GM12878 (cell line): Measurements from ENCODE around the gene MEIS1. TPM values are rescaled to one million over a fixed set of nuclear protein-coding genes. Genes with fewer than 3 reads are reported as not detected.

Experiments
- ATAC-seq: fragments of 200-7000 bp; cut with Tn5 transposase; 3 replicates; pipeline ENCODE4 v1.9.1; 2020; ENCODE audit warnings: mild to moderate bottlenecking, moderate library complexity
- BruUV-seq: library from RNA; stranded (reverse); fragments of 400-500 nt; replicated peaks from 2 replicates; lab custom pipeline; 2021; lab: Mats Ljungman, UMichigan
- CTCF ChIA-PET: fragments of 300-600 bp; sonication (Branson Sonifier 250); formaldehyde crosslinking; extraction: SDS; loops from one replicate; lab custom pipeline; 2021; ENCODE audit warnings: inconsistent platforms; lab: Yijun Ruan, JAX
- POLR2A ChIA-PET: fragments of 350-600 bp; formaldehyde crosslinking; extraction: SDS; loops from one replicate; lab custom pipeline; 2021; ENCODE audit warnings: inconsistent platforms; lab: Charles Lee
- RAD21 ChIA-PET: fragments of 300-600 bp; sonication (Branson Sonifier 250); formaldehyde crosslinking; loops from one replicate; lab custom pipeline; 2023; ENCODE audit warnings: antibody characterized with exemption; ENCODE audit not compliant: unreplicated experiment; lab: Charles Lee
- SMC1A ChIA-PET: fragments of 300-600 bp; sonication (Branson Sonifier 250); formaldehyde crosslinking; loops from one replicate; lab custom pipeline; 2023; ENCODE audit not compliant: unreplicated experiment, uncharacterized antibody; lab: Charles Lee
- DNase-seq: peaks from one replicate; pipeline ENCODE4 v3.0.0-alpha.2; 2011; ENCODE audit warnings: low read depth, low spot score
- FAIRE-seq: peaks from 3 replicates; lab custom pipeline; 2011; peaks lifted over from hg19 to GRCh38; lab: Jason Lieb, UNC
- H2AFZ ChIP-seq: 2 replicates; pipeline ENCODE4 v1.6.0; 2011; ENCODE audit warnings: low read depth, low read length, control low read depth; ENCODE audit not compliant: control insufficient read depth
- H3K27ac ChIP-seq: 2 replicates; pipeline ENCODE4 v1.5.1; 2011; ENCODE audit warnings: control low read depth; ENCODE audit not compliant: control insufficient read depth, insufficient read depth
- H3K27me3 ChIP-seq, 2 experiments: replicated peaks in 1 of 2; 2 replicates each; pipeline versions ENCODE4 v1.6.0 to v1.6.1; 2011; ENCODE audit warnings: low read length in 1 of 2; ENCODE audit not compliant: control insufficient read depth in 2 of 2, insufficient read depth in 2 of 2
- H3K36me3 ChIP-seq, 2 experiments: 2 replicates each; pipeline ENCODE4 v1.5.1; 2011; ENCODE audit warnings: low read length in 1 of 2; ENCODE audit not compliant: control insufficient read depth in 2 of 2, insufficient read depth in 2 of 2
- H3K4me1 ChIP-seq: 2 replicates; pipeline ENCODE4 v1.6.1; 2011; ENCODE audit warnings: mild to moderate bottlenecking, low read length, moderate library complexity, mixed read lengths; ENCODE audit not compliant: control insufficient read depth, insufficient read depth
- H3K4me2 ChIP-seq: 2 replicates; pipeline ENCODE4 v1.6.0; 2011; ENCODE audit warnings: control low read depth; ENCODE audit not compliant: control insufficient read depth, insufficient read depth
- H3K4me3 ChIP-seq: fragments of 200-600 bp; sonication (generic); 2 replicates; pipeline ENCODE4 v1.5.1; 2016
- H3K79me2 ChIP-seq: 2 replicates; pipeline ENCODE4 v1.6.0; 2011; ENCODE audit warnings: low read length; ENCODE audit not compliant: control insufficient read depth, insufficient read depth
- H3K9ac ChIP-seq: 2 replicates; pipeline ENCODE4 v1.8.0; 2011; ENCODE audit warnings: low read length, control low read depth, mixed read lengths; ENCODE audit not compliant: control insufficient read depth, insufficient read depth
- H3K9me3 ChIP-seq: replicated peaks from 3 replicates; pipeline ENCODE4 v1.5.1; 2011; ENCODE audit warnings: mild to moderate bottlenecking, low read length; ENCODE audit not compliant: control insufficient read depth, insufficient read depth
- H4K20me1 ChIP-seq: 2 replicates; pipeline ENCODE4 v1.6.0; 2011; ENCODE audit not compliant: control insufficient read depth, insufficient read depth
- BHLHE40 ChIP-seq, 2 experiments: fragments of 450-650 bp in 1 of 2; IDR thresholded peaks; 2 replicates each; pipeline ENCODE4 v1.6.1; 2011 to 2017; ENCODE audit warnings: low read depth in 2 of 2, borderline replicate concordance in 1 of 2, improper control_type of control experiment in 1 of 2, low read length in 1 of 2, mild to moderate bottlenecking in 1 of 2
- CBX5 ChIP-seq: sonication (generic); IDR thresholded peaks from 2 replicates; pipeline ENCODE4 v1.6.1; 2016; ENCODE audit warnings: low read depth, moderate library complexity, mild to moderate bottlenecking, inconsistent platforms
- CHD4 ChIP-seq: fragments of 200-600 bp; sonication (generic); IDR thresholded peaks from 2 replicates; pipeline ENCODE4 v1.6.1; 2016; ENCODE audit warnings: mild to moderate bottlenecking
- FOS ChIP-seq: IDR thresholded peaks from 3 replicates; pipeline ENCODE4 v1.6.1; 2011; ENCODE audit warnings: borderline replicate concordance; ENCODE audit not compliant: insufficient read length; ENCODE audit errors: extremely low read depth
- HDAC2 ChIP-seq: fragments of 200-600 bp; sonication (generic); IDR thresholded peaks from 2 replicates; pipeline ENCODE4 v1.6.1; 2017
- IRF4 ChIP-seq: IDR thresholded peaks from 2 replicates; pipeline ENCODE4 v1.6.1; 2011; ENCODE audit warnings: low read depth, low read length
- KLF5 ChIP-seq: fragments of 450-650 bp; IDR thresholded peaks from 2 replicates; pipeline ENCODE4 v1.6.1; 2014; ENCODE audit warnings: mild to moderate bottlenecking; ENCODE audit not compliant: partially characterized antibody
- MEF2B ChIP-seq: fragments of 450-650 bp; IDR thresholded peaks from 2 replicates; pipeline ENCODE4 v1.6.1; 2018; ENCODE audit warnings: mild to moderate bottlenecking, moderate library complexity; ENCODE audit not compliant: partially characterized antibody, poor library complexity, severe bottlenecking
- NFYA ChIP-seq: IDR thresholded peaks from 2 replicates; pipeline ENCODE4 v1.6.1; 2011; ENCODE audit warnings: low read depth, mild to moderate bottlenecking, low read length, improper control_type of control experiment, borderline replicate concordance
- SIN3A ChIP-seq: IDR thresholded peaks from 2 replicates; pipeline ENCODE4 v1.6.1; 2012; ENCODE audit warnings: low read depth, low read length, improper control_type of control experiment
- SREBF1 ChIP-seq: IDR thresholded peaks from 2 replicates; pipeline ENCODE4 v1.6.1; 2012; ENCODE audit warnings: mild to moderate bottlenecking, low read length
- STAT1 ChIP-seq: fragments of 450-650 bp; conservative IDR thresholded peaks from 2 replicates; pipeline ENCODE4 v1.6.1; 2014; ENCODE audit warnings: antibody characterized with exemption, mild to moderate bottlenecking
- YBX1 ChIP-seq: fragments of 450-650 bp; IDR thresholded peaks from 2 replicates; pipeline ENCODE4 v1.6.1; 2016; ENCODE audit warnings: antibody characterized with exemption
- ZBED1 ChIP-seq: IDR thresholded peaks from 2 replicates; pipeline ENCODE4 v1.6.1; 2016; ENCODE audit warnings: borderline replicate concordance
- WGBS: methylation state at CpG from one replicate; pipeline ENCODE4 v1.1.6; 2016; ENCODE audit warnings: low lambda C conversion rate; ENCODE audit not compliant: insufficient replicate concordance, insufficient coverage; ENCODE audit errors: missing lambda C conversion rate; 5-methylcytosine and 5-hydroxymethylcytosine counted together
- in situ Hi-C: fragments of 300-500 bp; cut with MboI; formaldehyde crosslinking; loops from 9 replicates; pipeline ENCODE4 v1.14.3; 2018; ENCODE audit warnings: mixed read lengths
- intact Hi-C: fragments of 100-400 bp; cut with micrococcal nuclease; formaldehyde crosslinking; loops from one replicate; pipeline ENCODE4 v1.14.2; 2022; ENCODE audit not compliant: unreplicated experiment
- polyA plus RNA-seq, 11 experiments: library from polyadenylated mRNA; depleted of rRNA in 4 of 11; unstranded in 6 of 11; stranded (reverse) in 5 of 11; fragments of >200 nt; fragmentation: Nextera tagmentation in 4 of 11; fragmentation: Illumina TruSeq in 1 of 11; extraction: Ambion mirVana in 4 of 11; extraction: Trizol in 1 of 11; gene quantifications; 1 replicate in 1 of 11; 2 replicates in 10 of 11; pipeline versions ENCODE4 v1.2.1 to v1.2.3, GENCODE V29; 2011 to 2016; ENCODE audit warnings: inconsistent platforms in 2 of 11, missing spikeins in 2 of 11, low read depth in 1 of 11
- total RNA-seq, 4 experiments: library from RNA; depleted of rRNA in 3 of 4; stranded (reverse); fragments of >200 nt in 3 of 4; fragmentation: Illumina TruSeq in 1 of 4; extraction: Trizol in 1 of 4; gene quantifications; 2 replicates each; pipeline versions ENCODE4 v1.2.1 to v1.2.3, GENCODE V29; 2013 to 2021
- TF ChIP-seq, protein P1 (sequence below): fragments of 450-650 bp; formaldehyde crosslinking; IDR thresholded peaks from 2 replicates; pipeline ENCODE4 v1.4.0; 2022; ENCODE audit warnings: mild to moderate bottlenecking, moderate library complexity

Gene MEIS1
- total and polyA plus RNA-seq, 10 of the 15 experiments (the other 5 are each of a cell fraction or from before 2014, with no cell fraction given): 0.04 to 0.31 (median 0.14) TPM; not detected in 6

DNA sequence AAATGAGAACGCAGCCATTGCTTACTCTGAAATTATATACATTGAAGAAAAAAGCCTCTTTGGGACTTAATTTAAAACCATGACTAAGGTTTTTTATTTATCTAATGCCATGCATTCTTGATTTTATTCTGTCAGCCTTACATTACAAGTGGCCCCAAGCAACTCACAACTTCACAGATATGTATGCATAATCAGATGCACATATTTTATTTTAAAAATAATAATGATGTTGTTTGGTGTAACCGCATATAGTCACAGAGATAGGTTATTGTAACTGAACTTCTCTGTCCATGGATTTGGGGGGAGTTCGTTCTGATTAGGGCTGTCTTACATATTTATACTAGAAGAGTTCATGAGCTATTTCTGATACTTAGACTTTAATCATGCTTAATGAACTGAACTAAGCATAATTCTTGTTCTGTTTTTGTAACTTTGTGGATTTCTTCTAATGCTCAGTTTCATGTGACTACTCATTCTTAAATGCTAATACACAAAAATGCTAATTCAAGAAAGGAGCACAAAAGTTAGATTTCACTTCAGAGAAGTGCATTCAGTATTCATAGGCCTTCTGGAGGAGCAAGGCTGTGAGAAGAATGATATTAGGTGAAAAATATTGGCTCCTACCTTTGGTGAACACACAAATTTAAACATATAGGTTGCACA lies 26.2 kb downstream of the MEIS1 start:
- TF ChIP-seq YBX1 (no peak), BHLHE40 (IDR thresholded peaks at IDR 0.05; ENCODE audit: borderline replicate concordance in 1 of 2, low read depth in 2 of 2, low read length in 1 of 2) (no peak), CHD4 (no peak), ZBED1 (no peak), SREBF1 (no peak), MEF2B (no peak), CBX5 (no peak), HDAC2 (no peak), STAT1 (no peak), SIN3A (no peak), FOS (no peak), KLF5 (no peak), IRF4 (no peak), NFYA (no peak)
- TF ChIP-seq, protein P1, sequence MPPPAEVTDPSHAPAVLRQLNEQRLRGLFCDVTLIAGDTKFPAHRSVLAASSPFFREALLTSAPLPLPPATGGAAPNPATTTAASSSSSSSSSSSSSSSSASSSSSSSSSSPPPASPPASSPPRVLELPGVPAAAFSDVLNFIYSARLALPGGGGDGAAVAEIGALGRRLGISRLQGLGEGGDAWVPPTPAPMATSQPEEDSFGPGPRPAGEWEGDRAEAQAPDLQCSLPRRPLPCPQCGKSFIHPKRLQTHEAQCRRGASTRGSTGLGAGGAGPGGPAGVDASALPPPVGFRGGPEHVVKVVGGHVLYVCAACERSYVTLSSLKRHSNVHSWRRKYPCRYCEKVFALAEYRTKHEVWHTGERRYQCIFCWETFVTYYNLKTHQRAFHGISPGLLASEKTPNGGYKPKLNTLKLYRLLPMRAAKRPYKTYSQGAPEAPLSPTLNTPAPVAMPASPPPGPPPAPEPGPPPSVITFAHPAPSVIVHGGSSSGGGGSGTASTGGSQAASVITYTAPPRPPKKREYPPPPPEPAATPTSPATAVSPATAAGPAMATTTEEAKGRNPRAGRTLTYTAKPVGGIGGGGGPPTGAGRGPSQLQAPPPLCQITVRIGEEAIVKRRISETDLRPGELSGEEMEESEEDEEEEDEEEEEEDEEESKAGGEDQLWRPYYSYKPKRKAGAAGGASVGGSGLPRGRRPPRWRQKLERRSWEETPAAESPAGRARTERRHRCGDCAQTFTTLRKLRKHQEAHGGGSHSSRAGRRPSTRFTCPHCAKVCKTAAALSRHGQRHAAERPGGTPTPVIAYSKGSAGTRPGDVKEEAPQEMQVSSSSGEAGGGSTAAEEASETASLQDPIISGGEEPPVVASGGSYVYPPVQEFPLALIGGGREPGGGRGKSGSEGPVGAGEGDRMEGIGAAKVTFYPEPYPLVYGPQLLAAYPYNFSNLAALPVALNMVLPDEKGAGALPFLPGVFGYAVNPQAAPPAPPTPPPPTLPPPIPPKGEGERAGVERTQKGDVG (CRISPR knock-in tag): no peak
- no peaks in the 10 kb centered on the region for H3K9me3 ChIP-seq
- H2AFZ ChIP-seq: no peak overlapping the region
- H3K9ac ChIP-seq: no peak overlapping the region
- in situ Hi-C loops (no loop called here), intact Hi-C loops (no loop called here)
- no peaks in the 10 kb centered on the region for H3K4me1 ChIP-seq
- no peaks in the 10 kb centered on the region; the same call in 1 of the 2 replicates for H4K20me1 ChIP-seq
- no TSS peak for BruUV-seq
- ATAC-seq (no peak), DNase-seq (no peak), FAIRE-seq (no peak)
- ChIA-PET SMC1A (no interaction called here), POLR2A (no interaction called here), CTCF (interaction anchor here (1.4 kb wide), 1 partner anchor 17 kb away, joined by 3 read pairs; no protein-coding TSS in a partner anchor), RAD21 (no interaction called here)
- no peaks in the 10 kb centered on the region for H3K79me2 ChIP-seq
- no peak overlapping the region for H3K4me2 ChIP-seq
- WGBS: 23% methylated on average over 3 of the region's 3 CpGs
- H3K27ac ChIP-seq: no peak overlapping the region
- H3K36me3 ChIP-seq: no peaks in the 10 kb centered on the region
- H3K4me3 ChIP-seq: no peak overlapping the region
- no peaks in the 10 kb centered on the region; a peak in 1 of 4 replicates for H3K27me3 ChIP-seq
